ENCODE data around the gene TNFRSF6B.
"Not testable (repeated sequence)": the region's sequence is repeated elsewhere in the genome, so short reads cannot be mapped to it uniquely, and the experiment has no call there.

TNFRSF6B gene

DNA sequence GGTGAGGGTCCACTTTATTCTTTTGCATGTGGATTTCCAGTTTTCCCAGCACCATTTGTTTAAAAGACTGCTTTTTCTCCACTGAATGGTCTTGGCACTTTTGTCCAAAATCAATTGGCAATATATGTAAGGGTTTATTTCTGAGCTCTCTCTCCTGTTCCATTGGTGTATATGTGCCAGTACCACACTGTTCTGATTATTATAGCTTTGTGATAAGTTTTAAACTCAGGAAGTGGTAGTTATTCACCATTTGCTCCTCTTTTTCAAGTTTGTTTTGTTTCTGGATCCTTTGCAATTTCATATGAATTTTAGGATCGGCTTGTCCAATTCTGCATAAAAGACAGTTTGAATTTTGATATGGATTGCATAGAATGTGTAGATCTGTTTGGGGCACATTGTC, 15.7 kb downstream of the TNFRSF6B start:
- H3K27ac Mint-ChIP-seq = no peak overlapping the region
- no peak for DNase-seq (ENCODE audit: low spot score in 2 of 2)
- H3K4me1 Mint-ChIP-seq = peaks cover 14% of the 10 kb centered on the region
- no peak overlapping the region for H3K4me3 Mint-ChIP-seq
- H3K9me3 Mint-ChIP-seq = peaks cover 4% of the 10 kb centered on the region
- no peaks in the 10 kb centered on the region for H3K27me3 Mint-ChIP-seq
- peaks cover 46% of the 10 kb centered on the region for H3K36me3 Mint-ChIP-seq
- no peak for ATAC-seq (ENCODE audit: low read depth)

GRCh38 chr20:63714858-63715257, 18.4 kb downstream of the TNFRSF6B start:
- peaks cover 56% of the 10 kb centered on the region for H3K36me3 Mint-ChIP-seq
- DNase-seq (ENCODE audit: low spot score in 2 of 2) = no peak
- peaks cover 9% of the 10 kb centered on the region for H3K9me3 Mint-ChIP-seq
- H3K4me1 Mint-ChIP-seq = peaks cover 13% of the 10 kb centered on the region
- H3K27ac Mint-ChIP-seq = no peak overlapping the region
- no peak for ATAC-seq (ENCODE audit: low read depth)
- H3K4me3 Mint-ChIP-seq = no peak overlapping the region
- no peaks in the 10 kb centered on the region for H3K27me3 Mint-ChIP-seq

DNA sequence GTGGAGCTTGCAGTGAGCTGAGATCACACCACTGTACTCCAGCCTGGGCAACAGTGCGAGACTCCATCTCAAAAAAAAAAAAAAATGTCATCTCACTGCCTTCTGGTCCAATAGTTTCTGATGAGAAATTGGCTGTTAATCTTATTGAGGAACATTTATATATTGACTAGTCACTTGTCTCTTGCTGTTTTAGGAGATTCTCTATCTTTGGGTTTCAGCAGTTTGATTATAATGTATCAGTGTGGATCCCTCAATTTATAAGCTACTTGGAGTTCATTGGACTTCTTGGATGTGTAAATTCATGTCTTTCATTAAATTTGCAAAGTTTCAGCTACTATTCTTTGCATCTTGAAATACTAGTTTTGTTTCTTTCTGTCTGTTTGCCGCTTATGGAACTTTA, 22.5 kb downstream of the TNFRSF6B start:
- H3K36me3 Mint-ChIP-seq = peaks cover 53% of the 10 kb centered on the region
- ATAC-seq (ENCODE audit: low read depth) (no peak), DNase-seq (ENCODE audit: low spot score in 2 of 2) (no peak)
- no peaks in the 10 kb centered on the region for H3K27me3 Mint-ChIP-seq
- no peak overlapping the region for H3K4me3 Mint-ChIP-seq
- H3K27ac Mint-ChIP-seq = no peak overlapping the region
- peaks cover 14% of the 10 kb centered on the region for H3K4me1 Mint-ChIP-seq
- peaks cover 6% of the 10 kb centered on the region for H3K9me3 Mint-ChIP-seq

DNA sequence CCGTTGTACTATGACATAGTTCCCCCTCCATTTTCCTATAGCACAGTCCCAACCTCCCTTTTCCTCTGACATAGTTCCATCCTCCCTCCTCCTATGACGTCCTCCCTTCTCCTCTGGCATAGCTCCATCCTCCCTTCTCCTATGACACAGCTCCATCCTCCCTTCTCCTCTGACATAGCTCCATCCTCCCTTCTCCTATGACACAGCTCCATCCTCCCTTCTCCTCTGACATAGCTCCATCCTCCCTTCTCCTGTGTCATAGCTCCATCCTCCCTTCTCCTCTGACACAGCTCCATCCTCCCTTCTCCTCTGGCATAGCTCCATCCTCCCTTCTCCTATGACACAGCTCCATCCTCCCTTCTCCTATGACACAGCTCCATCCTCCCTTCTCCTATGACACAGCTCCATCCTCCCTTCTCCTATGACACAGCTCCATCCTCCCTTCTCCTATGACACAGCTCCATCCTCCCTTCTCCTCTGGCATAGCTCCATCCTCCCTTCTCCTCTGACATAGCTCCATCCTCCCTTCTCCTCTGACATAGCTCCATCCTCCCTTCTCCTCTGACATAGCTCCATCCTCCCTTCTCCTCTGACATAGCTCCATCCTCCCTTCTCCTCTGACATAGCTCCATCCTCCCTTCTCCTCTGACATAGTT, 26.6 kb downstream of the TNFRSF6B start:
- not testable (repeated sequence) for H3K4me1 Mint-ChIP-seq; H3K27ac Mint-ChIP-seq; ATAC-seq (ENCODE audit: low read depth); H3K9me3 Mint-ChIP-seq; DNase-seq (ENCODE audit: low spot score in 2 of 2); H3K27me3 Mint-ChIP-seq; H3K4me3 Mint-ChIP-seq
- H3K36me3 Mint-ChIP-seq = peaks cover 39% of the 10 kb centered on the region

- not testable (repeated sequence) for DNase-seq (ENCODE audit: low spot score in 2 of 2); H3K9me3 Mint-ChIP-seq; ATAC-seq (ENCODE audit: low read depth); H3K4me3 Mint-ChIP-seq; H3K27ac Mint-ChIP-seq; H3K27me3 Mint-ChIP-seq
- peaks cover 19% of the 10 kb centered on the region for H3K36me3 Mint-ChIP-seq
- H3K4me1 Mint-ChIP-seq = peaks cover 23% of the 10 kb centered on the region
Measured at GRCh38 chr20:63730189-63730733, 33.8 kb downstream of the TNFRSF6B start.

GRCh38 chr20:63731410-63731809, 35.0 kb downstream of the TNFRSF6B start:
- ATAC-seq (ENCODE audit: low read depth) (no peak), DNase-seq (ENCODE audit: low spot score in 2 of 2) (no peak)
- no peak overlapping the region for H3K27ac Mint-ChIP-seq
- H3K4me1 Mint-ChIP-seq = peaks cover 32% of the 10 kb centered on the region
- no peaks in the 10 kb centered on the region for H3K9me3 Mint-ChIP-seq
- no peak overlapping the region for H3K4me3 Mint-ChIP-seq
- peaks cover 15% of the 10 kb centered on the region for H3K36me3 Mint-ChIP-seq
- no peaks in the 10 kb centered on the region for H3K27me3 Mint-ChIP-seq

GRCh38 chr20:63732118-63733095, 36.0 kb downstream of the TNFRSF6B start:
- Mint-ChIP-seq H3K4me3 (no peak overlapping the region), H3K27ac (no peak overlapping the region), H3K36me3 (peaks cover 12% of the 10 kb centered on the region), H3K4me1 (peaks cover 29% of the 10 kb centered on the region), H3K9me3 (no peaks in the 10 kb centered on the region), H3K27me3 (no peaks in the 10 kb centered on the region)
- ATAC-seq (ENCODE audit: low read depth) (no peak), DNase-seq (ENCODE audit: low spot score in 2 of 2) (no peak)

DNA sequence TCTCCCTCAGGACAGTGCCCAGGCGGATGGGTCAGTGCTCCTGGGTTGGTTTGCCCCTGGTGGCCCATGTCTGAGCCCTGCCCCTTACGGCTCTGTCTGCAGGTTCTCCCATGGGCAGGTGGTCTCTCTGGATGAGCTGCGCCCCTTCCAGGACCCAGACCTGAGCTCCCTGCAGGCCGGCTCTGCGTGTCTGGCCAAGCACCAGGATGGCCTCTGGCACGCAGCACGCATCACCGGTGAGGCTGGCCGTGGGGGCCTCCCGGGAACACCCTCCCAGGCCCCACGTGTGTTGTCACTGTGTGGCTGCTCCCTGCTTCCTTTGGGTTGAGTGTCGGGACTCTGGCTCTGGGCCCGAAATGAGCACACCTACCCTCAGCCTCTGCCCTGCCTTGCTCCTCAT, 36.7 kb downstream of the TNFRSF6B start:
- Mint-ChIP-seq H3K27me3 (no peaks in the 10 kb centered on the region), H3K4me1 (peaks cover 29% of the 10 kb centered on the region), H3K4me3 (no peak overlapping the region)

GRCh38 chr20:63733579-63734081, 37.2 kb downstream of the TNFRSF6B start:
- no peak overlapping the region for H3K4me3 Mint-ChIP-seq
- no peak for ATAC-seq (ENCODE audit: low read depth)
- H3K9me3 Mint-ChIP-seq = no peaks in the 10 kb centered on the region
- H3K4me1 Mint-ChIP-seq = peaks cover 23% of the 10 kb centered on the region
- no peak for DNase-seq (ENCODE audit: low spot score in 2 of 2)
- no peaks in the 10 kb centered on the region for H3K27me3 Mint-ChIP-seq
- no peak overlapping the region for H3K27ac Mint-ChIP-seq
- peaks cover 9% of the 10 kb centered on the region for H3K36me3 Mint-ChIP-seq

More for the DNA sequence above, 36.7 kb downstream of the TNFRSF6B start:
- H3K36me3 Mint-ChIP-seq = peaks cover 12% of the 10 kb centered on the region
- no peaks in the 10 kb centered on the region for H3K9me3 Mint-ChIP-seq
- ATAC-seq (ENCODE audit: low read depth) = no peak
- DNase-seq (ENCODE audit: low spot score in 2 of 2) = no peak
- no peak overlapping the region for H3K27ac Mint-ChIP-seq

DNA sequence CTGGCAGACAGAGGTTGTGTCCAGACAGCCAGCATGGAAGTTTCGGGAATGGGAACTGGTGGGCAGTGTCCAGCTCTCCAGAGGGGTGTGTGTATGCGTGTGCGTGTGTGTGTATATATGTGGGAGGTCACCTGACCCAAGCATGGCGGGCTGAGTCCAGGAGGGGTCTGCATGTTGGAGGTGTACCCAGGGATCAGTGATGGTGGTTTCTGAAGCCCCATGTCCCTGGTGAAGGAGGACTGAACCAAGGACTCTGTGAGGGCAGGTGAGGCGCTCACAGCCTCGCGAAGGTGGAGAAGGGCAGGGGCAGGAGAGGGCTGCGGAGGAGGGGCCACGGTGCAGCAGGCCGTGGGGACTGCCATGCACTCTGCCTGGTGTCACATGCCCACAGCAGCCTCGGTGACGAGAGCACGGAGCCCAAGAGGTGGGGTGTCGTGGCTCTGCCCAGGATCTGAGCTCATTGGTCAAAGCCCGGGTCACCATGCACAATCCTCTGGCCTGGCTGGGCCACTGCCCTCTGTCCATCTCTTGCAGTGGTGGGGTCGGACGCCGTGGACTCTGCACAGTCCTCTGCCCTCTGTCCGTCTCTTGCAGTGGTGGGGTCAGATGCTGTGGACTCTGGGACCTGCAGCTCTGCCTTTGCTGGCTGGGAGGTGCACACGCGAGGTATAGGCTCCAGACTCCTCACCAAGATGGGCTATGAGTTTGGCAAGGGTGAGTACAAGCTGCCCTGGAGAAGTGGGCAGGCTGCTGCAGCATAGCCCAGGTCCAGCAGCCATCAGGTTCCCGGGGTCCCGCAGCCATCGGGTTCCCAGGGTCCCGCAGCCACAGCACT, 37.9 kb downstream of the TNFRSF6B start:
- DNase-seq (ENCODE audit: low spot score in 2 of 2) = no peak
- Mint-ChIP-seq H3K4me3 (no peak overlapping the region), H3K27me3 (no peaks in the 10 kb centered on the region), H3K36me3 (peaks cover 9% of the 10 kb centered on the region), H3K4me1 (peaks cover 19% of the 10 kb centered on the region), H3K9me3 (no peaks in the 10 kb centered on the region), H3K27ac (no peak overlapping the region)
- no peak for ATAC-seq (ENCODE audit: low read depth)

DNA sequence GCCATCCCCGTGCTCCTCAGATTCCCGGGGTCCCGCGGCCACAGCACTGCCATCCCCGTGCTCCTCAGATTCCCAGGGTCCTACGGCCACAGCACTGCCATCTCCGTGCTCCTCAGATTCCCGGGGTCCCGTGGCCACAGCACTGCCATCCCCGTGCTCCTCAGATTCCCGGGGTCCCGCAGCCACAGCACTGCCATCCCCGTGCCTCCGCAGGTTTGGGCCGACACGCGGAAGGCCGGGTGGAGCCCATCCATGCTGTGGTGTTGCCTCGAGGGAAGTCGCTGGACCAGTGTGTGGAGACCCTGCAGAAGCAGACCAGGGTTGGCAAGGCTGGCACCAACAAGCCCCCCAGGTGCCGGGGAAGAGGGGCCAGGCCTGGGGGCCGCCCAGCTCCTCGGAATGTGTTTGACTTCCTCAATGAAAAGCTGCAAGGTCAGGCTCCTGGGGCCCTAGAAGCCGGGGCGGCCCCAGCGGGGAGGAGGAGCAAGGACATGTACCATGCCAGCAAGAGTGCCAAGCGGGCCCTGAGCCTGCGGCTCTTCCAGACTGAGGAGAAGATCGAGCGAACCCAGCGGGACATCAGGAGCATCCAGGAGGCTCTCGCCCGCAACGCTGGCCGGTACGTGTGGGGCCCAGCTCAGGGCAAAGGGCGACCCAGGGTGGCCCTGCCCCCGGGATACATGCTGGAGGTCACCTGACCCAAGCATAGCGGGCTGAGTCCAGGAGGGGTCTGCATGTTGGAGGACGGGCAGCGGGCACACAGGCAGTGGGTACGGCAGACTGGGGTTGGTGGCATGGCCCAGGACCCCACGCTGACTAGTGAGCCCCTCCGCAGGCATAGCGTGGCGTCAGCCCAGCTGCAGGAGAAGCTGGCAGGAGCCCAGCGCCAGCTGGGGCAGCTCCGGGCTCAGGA, 38.8 kb downstream of the TNFRSF6B start:
- no peaks in the 10 kb centered on the region for H3K9me3 Mint-ChIP-seq
- H3K4me3 Mint-ChIP-seq = peak overlapping the region; percentile 86
- peaks cover 12% of the 10 kb centered on the region for H3K4me1 Mint-ChIP-seq
- H3K27ac Mint-ChIP-seq = no peak overlapping the region
- H3K27me3 Mint-ChIP-seq = no peaks in the 10 kb centered on the region
- peaks cover 9% of the 10 kb centered on the region for H3K36me3 Mint-ChIP-seq
- ATAC-seq (ENCODE audit: low read depth) (no peak), DNase-seq (ENCODE audit: low spot score in 2 of 2) (no peak)

- H3K4me1 Mint-ChIP-seq = peaks cover 10% of the 10 kb centered on the region
- ATAC-seq (ENCODE audit: low read depth) (peak; percentile 62), DNase-seq (ENCODE audit: low spot score in 2 of 2) (peak; percentile 51 to 57)
- no peaks in the 10 kb centered on the region for H3K27me3 Mint-ChIP-seq
- H3K9me3 Mint-ChIP-seq = no peaks in the 10 kb centered on the region
- H3K4me3 Mint-ChIP-seq = peak within 1 kb of the TSS; percentile 86
- peaks cover 9% of the 10 kb centered on the region for H3K36me3 Mint-ChIP-seq
- H3K27ac Mint-ChIP-seq = peak within 1 kb of the TSS; percentile 13
Measured at GRCh38 chr20:63735859-63736718, 39.6 kb downstream of the TNFRSF6B start, which contains the start of gene LIME1. TSS of gene LIME1 (plus strand) at chr20:63736664. CDS start at chr20:63737550, 886 bp downstream.
